NCI-H146 (cell line): ENCODE measurements around the gene DNAH2.

ENCODE experiments used
- DNase-seq: peaks from one replicate; lab custom pipeline; 2025; lab: John Stamatoyannopoulos, UW

DNAH2 gene

DNA sequence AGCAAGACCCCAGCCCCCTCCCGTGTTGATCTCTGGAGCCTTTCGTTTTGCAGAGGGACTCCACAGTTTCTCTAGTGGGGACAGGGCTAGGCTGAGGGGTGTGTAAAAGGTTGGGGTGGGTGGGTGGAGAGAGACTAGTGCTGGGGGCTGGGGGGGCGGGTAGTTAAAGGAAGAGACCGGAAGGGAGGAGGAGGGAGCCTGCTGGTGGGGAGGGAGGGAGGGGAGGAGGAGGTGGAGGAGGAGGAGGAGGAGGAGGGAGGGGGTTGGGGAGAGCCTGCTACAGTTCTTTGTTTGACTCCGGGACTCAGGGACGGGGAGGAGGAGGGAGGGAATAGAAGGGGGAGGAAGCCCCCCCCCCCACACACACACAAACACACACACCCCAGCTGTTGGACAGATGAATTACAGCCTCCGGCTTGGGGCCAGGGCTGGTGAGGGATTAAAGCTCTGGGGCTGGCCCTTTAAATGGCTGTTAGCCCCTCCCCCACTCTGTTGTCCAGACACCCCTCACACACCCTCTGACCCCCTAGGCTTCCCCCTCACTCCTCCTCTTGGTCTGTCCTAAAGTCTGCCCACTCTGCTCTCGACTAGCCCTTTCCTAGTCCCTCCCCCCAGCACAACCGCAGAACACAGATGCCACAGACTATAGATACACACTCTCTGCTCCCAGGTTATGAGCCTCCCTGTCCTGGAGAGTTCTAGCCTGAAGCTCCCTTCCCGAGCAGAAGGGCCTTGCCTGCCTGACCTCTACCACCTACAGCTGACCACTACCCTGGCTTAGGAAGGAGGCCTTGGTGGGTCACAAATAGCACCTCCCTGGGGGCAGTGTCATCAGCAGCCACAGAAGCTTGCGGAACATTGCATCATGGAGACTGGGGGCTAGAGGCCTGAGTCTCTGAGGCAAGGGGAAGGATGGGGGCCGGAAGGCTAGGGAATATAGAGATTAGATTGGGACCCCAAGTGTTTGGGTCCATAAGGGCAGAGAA is 120.8 kb downstream of the DNAH2 start:
- DNase-seq = peak; percentile 76

GRCh38 chr17:7839190-7839875 is 121.8 kb downstream of the DNAH2 start:
- no peak for DNase-seq

GRCh38 chr17:7839876-7840261 is 122.3 kb downstream of the DNAH2 start:
- no peak for DNase-seq

- DNase-seq = no peak
These were observed 122.9 kb downstream of the DNAH2 start for GRCh38 chr17:7840441-7840840.

GRCh38 chr17:7840875-7841274 is 123.3 kb downstream of the DNAH2 start:
- no peak for DNase-seq

DNA sequence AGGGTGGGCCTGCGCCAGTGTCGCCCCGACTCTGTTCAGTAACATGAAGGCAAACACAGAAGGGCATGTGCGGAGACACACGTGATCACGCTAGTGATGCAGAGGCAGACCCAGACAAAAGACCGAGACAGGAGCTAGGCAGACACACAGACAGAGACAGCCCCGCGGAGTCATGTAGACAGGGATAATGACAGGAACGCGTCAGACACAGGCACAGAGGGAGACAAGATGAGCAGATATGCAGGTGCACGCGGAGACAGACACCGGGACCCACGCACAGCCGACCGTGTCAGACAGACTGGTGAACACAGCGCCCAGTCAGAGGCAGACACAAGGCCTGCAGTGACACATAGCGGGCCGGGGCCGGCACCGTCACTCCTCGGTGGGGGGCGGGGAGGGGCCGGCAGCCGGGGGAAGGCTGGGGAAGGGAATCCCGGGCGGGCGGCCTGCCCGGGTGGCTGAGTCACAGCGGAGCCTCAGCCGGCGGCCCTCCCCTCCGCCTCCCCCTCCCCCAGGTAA is 123.9 kb downstream of the DNAH2 start:
- DNase-seq = peak; percentile 84

- peak; percentile 86 for DNase-seq
These were observed 124.4 kb downstream of the DNAH2 start for GRCh38 chr17:7841915-7842379.

GRCh38 chr17:7842380-7843256 is 125.1 kb downstream of the DNAH2 start:
- peak; percentile 62 for DNase-seq

DNA sequence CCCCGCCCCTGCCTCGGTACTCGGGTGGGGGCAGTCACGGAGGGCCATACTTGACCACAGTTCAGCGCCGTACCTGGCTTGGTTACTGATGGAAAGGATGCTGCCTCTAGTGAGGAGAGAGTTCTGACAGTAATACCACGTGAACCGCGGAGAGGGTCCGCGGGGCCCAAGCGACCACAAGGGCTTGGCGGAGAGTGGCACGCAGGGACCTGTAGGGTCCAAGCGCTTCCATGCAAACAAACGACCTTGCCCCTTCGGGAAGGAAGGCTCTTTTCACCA is 125.7 kb downstream of the DNAH2 start:
- DNase-seq = peak; percentile 46

- DNase-seq = peak; percentile 86
These were observed 126.2 kb downstream of the DNAH2 start for GRCh38 chr17:7843536-7844291.

DNA sequence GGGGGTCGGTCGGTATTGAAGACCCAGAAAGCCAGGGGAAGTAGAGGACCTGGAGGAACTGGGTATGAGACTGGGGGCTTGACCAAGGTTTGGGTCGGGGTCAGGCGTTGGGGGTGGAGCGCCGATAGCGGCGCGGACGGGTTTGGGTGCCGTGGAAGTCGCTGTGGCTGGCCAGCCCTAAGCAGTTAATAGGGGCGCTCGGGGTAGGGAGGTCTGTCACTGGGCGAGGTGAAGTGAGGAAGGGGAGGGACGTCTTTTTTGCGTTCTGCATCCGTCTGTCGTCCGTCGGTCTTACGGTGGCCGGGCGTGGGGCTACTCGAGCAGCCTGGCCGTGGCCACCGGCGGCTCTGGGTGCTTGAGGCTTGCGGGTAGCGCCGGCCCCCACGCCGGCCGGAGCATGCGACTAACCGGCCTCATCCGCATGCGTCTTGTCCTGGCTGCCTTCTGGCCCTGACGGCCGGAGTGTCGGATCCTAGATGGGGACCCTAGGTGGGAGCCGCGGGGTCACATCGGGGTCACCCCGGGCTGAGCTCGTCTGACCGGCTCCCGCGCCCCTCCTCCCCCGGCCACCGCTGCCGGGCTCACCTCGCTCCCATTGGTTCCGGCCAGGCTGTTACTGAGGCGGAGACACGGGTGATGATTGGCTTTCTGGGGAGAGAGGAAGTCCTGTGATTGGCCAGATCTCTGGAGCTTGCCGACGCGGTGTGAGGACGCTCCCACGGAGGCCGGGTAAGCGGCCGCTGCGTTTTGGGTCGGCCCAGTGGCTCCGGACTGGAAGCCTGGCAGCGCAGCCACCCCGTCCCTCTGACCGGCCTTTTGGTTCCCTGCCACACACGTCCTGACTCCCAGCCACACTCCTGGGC is 127.0 kb downstream of the DNAH2 start:
- peak; percentile 90 for DNase-seq

GRCh38 chr17:7845359-7846062 is 128.0 kb downstream of the DNAH2 start:
- DNase-seq = no peak

DNA sequence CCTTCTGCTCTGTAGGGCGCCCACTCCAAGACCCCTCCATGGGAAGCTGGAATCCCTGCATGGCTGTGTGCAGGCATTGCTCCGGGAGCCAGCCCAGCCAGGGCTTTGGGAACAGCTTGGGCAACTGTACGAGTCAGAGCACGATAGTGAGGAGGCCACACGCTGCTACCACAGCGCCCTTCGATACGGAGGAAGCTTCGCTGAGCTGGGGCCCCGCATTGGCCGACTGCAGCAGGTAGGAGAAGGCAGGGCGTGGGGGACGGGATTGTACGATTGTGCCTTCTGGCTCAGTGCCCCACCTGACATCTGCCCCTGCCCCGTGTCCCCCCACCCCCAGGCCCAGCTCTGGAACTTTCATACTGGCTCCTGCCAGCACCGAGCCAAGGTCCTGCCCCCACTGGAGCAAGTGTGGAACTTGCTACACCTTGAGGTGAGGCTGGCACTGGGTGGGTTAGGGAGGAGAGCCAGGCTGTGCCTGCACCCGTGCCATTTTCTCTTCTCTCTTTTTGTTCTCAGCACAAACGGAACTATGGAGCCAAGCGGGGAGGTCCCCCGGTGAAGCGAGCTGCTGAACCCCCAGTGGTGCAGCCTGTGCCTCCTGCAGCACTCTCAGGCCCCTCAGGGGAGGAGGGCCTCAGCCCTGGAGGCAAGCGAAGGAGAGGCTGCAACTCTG is 128.7 kb downstream of the DNAH2 start:
- DNase-seq = no peak

- DNase-seq = no peak
These were observed 129.5 kb downstream of the DNAH2 start for GRCh38 chr17:7846765-7847661.

DNA sequence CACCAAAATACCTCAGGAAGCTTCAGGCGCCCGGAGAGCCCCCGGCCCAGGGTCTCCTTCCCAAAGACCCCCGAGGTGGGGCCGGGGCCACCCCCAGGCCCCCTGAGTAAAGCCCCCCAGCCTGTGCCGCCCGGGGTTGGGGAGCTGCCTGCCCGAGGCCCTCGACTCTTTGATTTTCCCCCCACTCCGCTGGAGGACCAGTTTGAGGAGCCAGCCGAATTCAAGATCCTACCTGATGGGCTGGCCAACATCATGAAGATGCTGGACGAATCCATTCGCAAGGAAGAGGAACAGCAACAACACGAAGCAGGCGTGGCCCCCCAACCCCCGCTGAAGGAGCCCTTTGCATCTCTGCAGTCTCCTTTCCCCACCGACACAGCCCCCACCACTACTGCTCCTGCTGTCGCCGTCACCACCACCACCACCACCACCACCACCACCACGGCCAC is 130.6 kb downstream of the DNAH2 start:
- DNase-seq = no peak

DNA sequence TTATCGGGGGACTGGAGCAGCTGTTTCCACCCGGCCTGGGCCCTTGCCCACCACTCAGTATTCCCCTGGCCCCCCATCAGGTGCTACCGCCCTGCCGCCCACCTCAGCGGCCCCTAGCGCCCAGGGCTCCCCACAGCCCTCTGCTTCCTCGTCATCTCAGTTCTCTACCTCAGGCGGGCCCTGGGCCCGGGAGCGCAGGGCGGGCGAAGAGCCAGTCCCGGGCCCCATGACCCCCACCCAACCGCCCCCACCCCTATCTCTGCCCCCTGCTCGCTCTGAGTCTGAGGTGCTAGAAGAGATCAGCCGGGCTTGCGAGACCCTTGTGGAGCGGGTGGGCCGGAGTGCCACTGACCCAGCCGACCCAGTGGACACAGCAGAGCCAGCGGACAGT is 131.2 kb downstream of the DNAH2 start:
- no peak for DNase-seq

DNA sequence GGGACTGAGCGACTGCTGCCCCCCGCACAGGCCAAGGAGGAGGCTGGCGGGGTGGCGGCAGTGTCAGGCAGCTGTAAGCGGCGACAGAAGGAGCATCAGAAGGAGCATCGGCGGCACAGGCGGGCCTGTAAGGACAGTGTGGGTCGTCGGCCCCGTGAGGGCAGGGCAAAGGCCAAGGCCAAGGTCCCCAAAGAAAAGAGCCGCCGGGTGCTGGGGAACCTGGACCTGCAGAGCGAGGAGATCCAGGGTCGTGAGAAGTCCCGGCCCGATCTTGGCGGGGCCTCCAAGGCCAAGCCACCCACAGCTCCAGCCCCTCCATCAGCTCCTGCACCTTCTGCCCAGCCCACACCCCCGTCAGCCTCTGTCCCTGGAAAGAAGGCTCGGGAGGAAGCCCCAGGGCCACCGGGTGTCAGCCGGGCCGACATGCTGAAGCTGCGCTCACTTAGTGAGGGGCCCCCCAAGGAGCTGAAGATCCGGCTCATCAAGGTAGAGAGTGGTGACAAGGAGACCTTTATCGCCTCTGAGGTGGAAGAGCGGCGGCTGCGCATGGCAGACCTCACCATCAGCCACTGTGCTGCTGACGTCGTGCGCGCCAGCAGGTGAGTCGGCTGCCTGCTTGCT is 131.7 kb downstream of the DNAH2 start:
- no peak for DNase-seq
